Omental fat pad (tissue), 4 donors: ENCODE results near the gene TSSK1B. TPM values are rescaled to one million over a fixed set of nuclear protein-coding genes. Genes with fewer than 3 reads are reported as not detected.

Experiments
- ATAC-seq: fragments of 150-250 bp; one replicate; pipeline ENCODE4 v1.9.1; 2016; ENCODE audit warnings: mild to moderate bottlenecking, moderate library complexity; ENCODE audit not compliant: low FRiP score
- DNase-seq: peaks from one replicate; pipeline ENCODE4 v3.0.0-alpha.2; 2019; ENCODE audit warnings: low spot score
- CTCF ChIP-seq, 3 donors: fragments of 450-650 bp; IDR thresholded peaks; one replicate each; pipeline ENCODE4 v1.5.1; 2016 to 2017; ENCODE audit warnings: antibody characterized with exemption in 3 of 3, mild to moderate bottlenecking in 3 of 3, moderate library complexity in 2 of 3
- total RNA-seq, 4 donors: library from RNA; depleted of rRNA; stranded (reverse); fragments of >200 nt; gene quantifications; one replicate each; pipeline ENCODE4 v1.1.0, GENCODE V29; 2016

TSSK1B gene
- total RNA-seq, 4 donors from 2014 or later = not detected

- TF ChIP-seq CTCF (IDR thresholded peaks at IDR 0.05) = no peak
- no peak for ATAC-seq
- no peak for DNase-seq
Measured at GRCh38 chr5:113382731-113383130, 52.1 kb downstream of the TSSK1B start.

Other genes starting within 250 kb of the TSSK1B start
- gene MCC, start 53.5 kb upstream of the TSSK1B start, total RNA-seq = 10 to 100 TPM; 32.8 to 56.3 (median 44.4) TPM
- gene YTHDC2, start 78.7 kb upstream of the TSSK1B start, total RNA-seq = 10 to 100 TPM; 23.3 to 40.4 (median 28.1) TPM